PC-3 (cell line): ENCODE results near the gene MUL1. TPM values are rescaled to one million over a fixed set of nuclear protein-coding genes. Genes with fewer than 3 reads are reported as not detected.

Experiments
- ATAC-seq: fragments of 200-7000 bp; cut with Tn5 transposase; 2 replicates; pipeline ENCODE4 v1.9.1; 2020; ENCODE audit warnings: mild to moderate bottlenecking, moderate library complexity
- BruUV-seq: library from RNA; stranded (reverse); fragments of 400-500 nt; replicated peaks from 2 replicates; lab custom pipeline; 2021; lab: Mats Ljungman, UMichigan
- CTCF ChIA-PET: fragments of 300-600 bp; sonication (Branson Sonifier 250); formaldehyde crosslinking; loops from one replicate; lab custom pipeline; 2022; ENCODE audit warnings: antibody characterized with exemption; lab: Charles Lee
- POLR2A ChIA-PET: fragments of 300-600 bp; sonication (Branson Sonifier 250); formaldehyde crosslinking; loops from one replicate; lab custom pipeline; 2022; ENCODE audit warnings: antibody characterized with exemption; ENCODE audit not compliant: unreplicated experiment; lab: Charles Lee
- DNase-seq: peaks from one replicate; pipeline ENCODE4 v3.0.0-alpha.2; 2015
- H2AFZ ChIP-seq: fragments of 300-600 bp; sonication (generic); 2 replicates; pipeline ENCODE4 v1.6.0; 2016; ENCODE audit warnings: antibody characterized with exemption, low read length
- H3F3A ChIP-seq: fragments of 300-600 bp; sonication (generic); one replicate; pipeline ENCODE4 v1.6.0; 2017; ENCODE audit warnings: antibody characterized with exemption, low read length, control low read depth, mild to moderate bottlenecking; ENCODE audit not compliant: unreplicated experiment
- H3K27ac ChIP-seq: fragments of 300-600 bp; sonication (generic); 2 replicates; pipeline ENCODE4 v1.5.1; 2016; ENCODE audit warnings: mild to moderate bottlenecking, low read length
- H3K27me3 ChIP-seq: fragments of 300-600 bp; sonication (generic); 2 replicates; pipeline ENCODE4 v1.6.1; 2016; ENCODE audit warnings: low read length, mixed read lengths
- H3K36me3 ChIP-seq: fragments of 300-600 bp; sonication (generic); 2 replicates; pipeline ENCODE4 v1.6.1; 2016; ENCODE audit warnings: low read depth, mixed run types, low read length, mixed read lengths
- H3K4me1 ChIP-seq: fragments of 300-600 bp; sonication (generic); 2 replicates; pipeline ENCODE4 v1.5.1; 2016; ENCODE audit warnings: low read length; ENCODE audit not compliant: insufficient read depth
- H3K4me2 ChIP-seq: fragments of 300-600 bp; sonication (generic); 2 replicates; pipeline ENCODE4 v1.6.0; 2016; ENCODE audit warnings: low read length
- H3K4me3 ChIP-seq: fragments of 300-600 bp; sonication (generic); 2 replicates; pipeline ENCODE4 v1.5.1; 2016; ENCODE audit warnings: mild to moderate bottlenecking, low read length, mixed read lengths
- H3K79me2 ChIP-seq: fragments of 300-600 bp; sonication (generic); 2 replicates; pipeline ENCODE4 v1.6.1; 2017; ENCODE audit warnings: low read length, mixed read lengths
- H3K9ac ChIP-seq: fragments of 300-600 bp; sonication (generic); 2 replicates; pipeline ENCODE4 v1.6.0; 2016; ENCODE audit warnings: mild to moderate bottlenecking, low read length
- H3K9me2 ChIP-seq: fragments of 300-600 bp; sonication (generic); replicated peaks from 2 replicates; pipeline ENCODE4 v1.6.1; 2016; ENCODE audit warnings: mixed run types, low read length, mixed read lengths
- H3K9me3 ChIP-seq: fragments of 300-600 bp; sonication (generic); 2 replicates; pipeline ENCODE4 v1.6.1; 2016; ENCODE audit warnings: low read length, mixed read lengths
- H4K20me1 ChIP-seq: fragments of 300-600 bp; sonication (generic); 2 replicates; pipeline ENCODE4 v1.6.1; 2016; ENCODE audit warnings: low read length, mixed read lengths
- CTCF ChIP-seq: fragments of 300-600 bp; sonication (generic); conservative IDR thresholded peaks from 2 replicates; pipeline ENCODE4 v1.5.1; 2017; ENCODE audit warnings: antibody characterized with exemption, low read depth, mild to moderate bottlenecking, low read length
- EZH2 ChIP-seq: fragments of 300-600 bp; sonication (generic); IDR thresholded peaks from one replicate; pipeline ENCODE4 v1.6.1; 2017; ENCODE audit warnings: antibody characterized with exemption, mild to moderate bottlenecking, low read length; ENCODE audit not compliant: unreplicated experiment
- EZH2phosphoT487 ChIP-seq: fragments of 300-600 bp; sonication (generic); IDR thresholded peaks from 2 replicates; pipeline ENCODE4 v1.6.1; 2018; ENCODE audit warnings: mild to moderate bottlenecking, antibody characterized with exemption, low read length, borderline replicate concordance
- intact Hi-C: fragments of 100-400 bp; cut with micrococcal nuclease; formaldehyde crosslinking; loops from 2 replicates; pipeline ENCODE4 v1.9.0; 2023
- total RNA-seq: library from RNA; depleted of rRNA; stranded (reverse); fragments of >200 nt; gene quantifications from 2 replicates; pipeline ENCODE4 v1.2.3, GENCODE V29; 2014

MUL1 gene
- total RNA-seq, 1 experiment from 2014 or later = 28.9 TPM

GRCh38 chr1:20485527-20486456, 22.2 kb downstream of the MUL1 start, which contains the start of gene CAMK2N1:
TSS of gene CAMK2N1 (minus strand) at chr1:20486210. CDS start at chr1:20485379, 831 bp downstream.
- peaks cover 32% of the 10 kb centered on the region for H3K4me1 ChIP-seq
- H3K9me3 ChIP-seq = no peaks in the 10 kb centered on the region
- H3K79me2 ChIP-seq = peaks cover 38% of the 10 kb centered on the region
- peak within 1 kb of the TSS; percentile 98 for H3K4me3 ChIP-seq
- ChIA-PET POLR2A (interaction anchor here (0.7 kb wide), 1 partner anchor 9 kb away, joined by 3 read pairs; no protein-coding TSS in a partner anchor), CTCF (interaction anchor here (0.6 kb wide), 2 partner anchors 206 to 273 kb away, joined by 3 to 13 read pairs; no protein-coding TSS in a partner anchor)
- peak within 1 kb of the TSS; percentile 93 for H2AFZ ChIP-seq
- peaks cover 30% of the 10 kb centered on the region for H4K20me1 ChIP-seq
- peak within 1 kb of the TSS; percentile 99 for H3K4me2 ChIP-seq
- H3K9ac ChIP-seq = peak within 1 kb of the TSS; percentile 90
- no peaks in the 10 kb centered on the region for H3K9me2 ChIP-seq
- H3K27ac ChIP-seq = peak within 1 kb of the TSS; percentile 87
- 0 out of 2 replicates have a peak, but pooled peaks cover 3% of the 10 kb centered on the region for H3K36me3 ChIP-seq
- BruUV-seq = no TSS peak
- ATAC-seq = peak; percentile 54
- H3K27me3 ChIP-seq = peaks cover 6% of the 10 kb centered on the region
- TF ChIP-seq EZH2phosphoT487 (no peak), EZH2 (no peak), CTCF (no peak)
- peak; percentile 73 for DNase-seq
- peaks cover 4% of the 10 kb centered on the region for H3F3A ChIP-seq
- intact Hi-C loops = no loop called here

GRCh38 chr1:20484519-20485462, 23.2 kb downstream of the MUL1 start:
- H3K4me2 ChIP-seq = peak overlapping the region; percentile 99
- no peak for ATAC-seq
- peaks cover 30% of the 10 kb centered on the region for H4K20me1 ChIP-seq
- TF ChIP-seq CTCF (no peak), EZH2 (no peak), EZH2phosphoT487 (no peak)
- peak overlapping the region; percentile 86 for H3K9ac ChIP-seq
- H3K79me2 ChIP-seq = peaks cover 38% of the 10 kb centered on the region
- H3K9me3 ChIP-seq = no peaks in the 10 kb centered on the region
- no TSS peak for BruUV-seq
- no peak for DNase-seq
- no peak overlapping the region for H2AFZ ChIP-seq
- POLR2A ChIA-PET = no interaction called here
- CTCF ChIA-PET = interaction anchor here (0.5 to 0.6 kb wide), 2 partner anchors 217 to 312 kb away, joined by 3 read pairs; no protein-coding TSS in a partner anchor
- 0 out of 2 replicates have a peak, but pooled peaks cover 3% of the 10 kb centered on the region for H3K36me3 ChIP-seq
- intact Hi-C loops = no loop called here
- H3K4me1 ChIP-seq = peaks cover 36% of the 10 kb centered on the region
- peak overlapping the region; percentile 98 for H3K4me3 ChIP-seq
- peak overlapping the region; percentile 37 for H3K27ac ChIP-seq
- H3F3A ChIP-seq = peaks cover 4% of the 10 kb centered on the region
- no peaks in the 10 kb centered on the region for H3K9me2 ChIP-seq
- peaks cover 6% of the 10 kb centered on the region for H3K27me3 ChIP-seq
